Measurements from ENCODE around the gene AOX1. TPM values are rescaled to one million over a fixed set of nuclear protein-coding genes. Genes with fewer than 3 reads are reported as not detected.

The AOX1 gene
- total RNA-seq, 1 experiment from 2014 or later, result 0.71 TPM

DNA sequence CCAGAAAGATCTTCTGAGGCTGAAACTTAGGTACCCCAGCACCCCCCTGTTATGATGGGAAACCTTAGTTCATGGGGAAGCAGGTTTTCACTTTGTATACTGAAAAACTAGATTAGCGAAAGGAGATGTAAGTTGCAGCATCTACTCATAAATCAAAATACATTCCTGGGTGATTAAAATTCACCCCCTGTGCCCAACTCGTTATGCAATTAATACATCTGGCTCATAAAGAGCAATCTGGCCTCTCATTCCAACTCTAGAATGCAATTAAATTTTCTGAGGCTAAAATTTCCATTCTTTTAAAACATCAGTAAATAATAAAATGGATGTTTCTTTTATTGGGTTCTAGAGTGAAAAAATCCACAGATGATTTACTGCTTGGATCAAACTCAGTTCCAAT is 115.0 kb downstream of the AOX1 start (continued):
- no peak for TF ChIP-seq EZH2phosphoT487 (IDR thresholded peaks at IDR 0.05; ENCODE audit: borderline replicate concordance)

DNA sequence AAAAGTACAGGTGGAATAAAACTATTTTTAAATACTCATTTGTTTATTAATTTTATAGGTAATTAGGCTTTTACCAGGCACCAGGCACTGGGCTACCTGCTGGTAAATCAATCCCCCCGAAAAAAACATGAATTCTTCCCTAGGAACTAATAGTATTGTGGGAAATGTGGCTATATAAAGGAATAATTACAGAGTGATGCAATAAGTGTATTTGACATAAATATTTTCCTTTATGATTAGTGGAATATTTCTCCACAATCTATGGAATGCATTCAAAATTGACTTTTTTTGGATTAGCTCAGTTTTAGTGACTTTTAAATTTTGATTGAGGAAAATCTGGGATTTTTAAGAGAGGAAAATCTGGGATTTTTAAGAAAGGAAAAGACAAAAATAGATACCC is 116.2 kb downstream of the AOX1 start:
- ATAC-seq, result no peak
- Histone ChIP-seq H3K4me3 (replicated peaks in 1 of 2; ENCODE audit: low read depth in 1 of 2, low read length in 2 of 2) (no peak overlapping the region), H3K9me3 (ENCODE audit: control insufficient read depth in 1 of 2, insufficient read depth in 1 of 2, low read depth in 1 of 2, low read length in 2 of 2) (no peaks in the 10 kb centered on the region), H3K27ac (ENCODE audit: low read depth, low read length) (no peak overlapping the region), H2AFZ (ENCODE audit: low read depth, low read length, poor library complexity, severe bottlenecking) (no peak overlapping the region), H3K36me3 (ENCODE audit: control insufficient read depth in 1 of 2, insufficient read depth in 2 of 2, low read length in 2 of 2) (no peaks in the 10 kb centered on the region), H4K20me1 (ENCODE audit: insufficient read depth) (no peaks in the 10 kb centered on the region), H3K4me1 (ENCODE audit: control insufficient read depth in 1 of 2, insufficient read depth in 2 of 2, low read length in 2 of 2) (no peaks in the 10 kb centered on the region), H3K9me2 (ENCODE audit: insufficient read depth) (no peaks in the 10 kb centered on the region), H3K9ac (ENCODE audit: low read length) (no peak overlapping the region), H3K27me3 (ENCODE audit: insufficient read depth, low read length) (no peaks in the 10 kb centered on the region), H3K79me2 (ENCODE audit: insufficient read depth, low read length) (no peaks in the 10 kb centered on the region), H3K4me2 (ENCODE audit: low read length) (no peak overlapping the region)
- BruUV-seq (replicated peaks), result no TSS peak
- no peak for TF ChIP-seq YY1 (IDR thresholded peaks at IDR 0.05; ENCODE audit: extremely low read depth, insufficient replicate concordance, low read depth, low read length)
- TF ChIP-seq CBX3 (IDR thresholded peaks at IDR 0.05; ENCODE audit: low read depth), result no peak
- no peak for TF ChIP-seq POLR2AphosphoS5 (IDR thresholded peaks at IDR 0.05; ENCODE audit: low read depth, low read length)
- TF ChIP-seq TCF7L2 (IDR thresholded peaks at IDR 0.05; ENCODE audit: borderline replicate concordance, extremely low read depth, insufficient read depth, insufficient read length), result no peak
- TF ChIP-seq REST (IDR thresholded peaks at IDR 0.05; ENCODE audit: low read depth), result no peak
- no peak for TF ChIP-seq EZH2phosphoT487 (IDR thresholded peaks at IDR 0.05; ENCODE audit: borderline replicate concordance)
- no peak for TF ChIP-seq ZFX (IDR thresholded peaks at IDR 0.05)
- no peak for TF ChIP-seq FOSL1 (IDR thresholded peaks at IDR 0.05; ENCODE audit: low read depth)
- TF ChIP-seq EZH2 (IDR thresholded peaks at IDR 0.05), result no peak
- no peak for TF ChIP-seq ELF1 (IDR thresholded peaks at IDR 0.05; ENCODE audit: borderline replicate concordance, low read depth)
- no peak for TF ChIP-seq ZBTB33 (IDR thresholded peaks at IDR 0.05; ENCODE audit: extremely low read depth, insufficient replicate concordance, low read length)
- no peak for TF ChIP-seq SIN3A (IDR thresholded peaks at IDR 0.05; ENCODE audit: low read depth)
- TF ChIP-seq, protein P1, sequence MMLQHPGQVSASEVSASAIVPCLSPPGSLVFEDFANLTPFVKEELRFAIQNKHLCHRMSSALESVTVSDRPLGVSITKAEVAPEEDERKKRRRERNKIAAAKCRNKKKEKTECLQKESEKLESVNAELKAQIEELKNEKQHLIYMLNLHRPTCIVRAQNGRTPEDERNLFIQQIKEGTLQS (IDR thresholded peaks at IDR 0.05), result no peak
- TF ChIP-seq, protein P2, sequence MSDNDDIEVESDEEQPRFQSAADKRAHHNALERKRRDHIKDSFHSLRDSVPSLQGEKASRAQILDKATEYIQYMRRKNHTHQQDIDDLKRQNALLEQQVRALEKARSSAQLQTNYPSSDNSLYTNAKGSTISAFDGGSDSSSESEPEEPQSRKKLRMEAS (IDR thresholded peaks at IDR 0.05), result no peak
- CTCF ChIA-PET, result interaction anchor here (2.6 to 3.5 kb wide), 3 partner anchors 218 to 728 kb away, joined by 13 to 86 read pairs (median 13); no protein-coding TSS in a partner anchor
- intact Hi-C loops (cut with micrococcal nuclease), result loop anchor here (2.0 to 10.0 kb wide), 4 partner anchors 83 to 997 kb away; partner anchors contain the start of gene FTCDNL1
- no peak for DNase-seq (ENCODE audit: low read depth, low spot score)
- POLR2A ChIA-PET, result no interaction called here
- RAD21 ChIA-PET (ENCODE audit: low non-redundant PET in 1 of 2, low total read pairs in 2 of 2, uncharacterized antibody in 2 of 2, unreplicated experiment in 2 of 2), result interaction anchor here in 1 of 2 experiments (0.6 kb wide), 1 partner anchor 45 kb away, joined by 5 read pairs; no protein-coding TSS in a partner anchor
